GM12878 (cell line): ENCODE measurements around the gene AAGAB. TPM values are rescaled to one million over a fixed set of nuclear protein-coding genes. Genes with fewer than 3 reads are reported as not detected.

Experiments
- BCL11A ChIP-seq: IDR thresholded peaks from 2 replicates; pipeline ENCODE4 v1.6.1; 2011; ENCODE audit warnings: low read depth, low read length
- CREM ChIP-seq: IDR thresholded peaks from 2 replicates; pipeline ENCODE4 v1.6.1; 2014; ENCODE audit warnings: antibody characterized with exemption, low read depth
- GABPA ChIP-seq: IDR thresholded peaks from 2 replicates; pipeline ENCODE4 v1.6.1; 2014; ENCODE audit warnings: antibody characterized with exemption, low read depth, mild to moderate bottlenecking, inconsistent platforms
- KAT2A ChIP-seq: conservative IDR thresholded peaks from 2 replicates; pipeline ENCODE4 v1.6.1; 2011; ENCODE audit warnings: low read depth, low read length; ENCODE audit not compliant: control insufficient read depth
- MTA2 ChIP-seq: fragments of 450-650 bp; IDR thresholded peaks from 2 replicates; pipeline ENCODE4 v1.6.1; 2016; ENCODE audit warnings: low read depth, mild to moderate bottlenecking, moderate library complexity
- POLR2AphosphoS5 ChIP-seq: IDR thresholded peaks from 2 replicates; pipeline ENCODE4 v1.6.1; 2011; ENCODE audit warnings: mild to moderate bottlenecking, low read length, inconsistent platforms
- RFX5 ChIP-seq: IDR thresholded peaks from 2 replicates; pipeline ENCODE4 v1.6.1; 2011; ENCODE audit warnings: low read depth, low read length, improper control_type of control experiment
- RUNX3 ChIP-seq: IDR thresholded peaks from 2 replicates; pipeline ENCODE4 v1.6.1; 2012; ENCODE audit warnings: low read length, inconsistent platforms
- SPI1 ChIP-seq: IDR thresholded peaks from 2 replicates; pipeline ENCODE4 v1.6.1; 2011; ENCODE audit warnings: low read depth, mild to moderate bottlenecking, low read length, moderate library complexity, borderline replicate concordance; ENCODE audit not compliant: insufficient read depth
- ZBED1 ChIP-seq: IDR thresholded peaks from 2 replicates; pipeline ENCODE4 v1.6.1; 2016; ENCODE audit warnings: borderline replicate concordance
- ZNF207 ChIP-seq: fragments of 450-650 bp; IDR thresholded peaks from 2 replicates; pipeline ENCODE4 v1.6.1; 2014; ENCODE audit warnings: antibody characterized with exemption, mild to moderate bottlenecking, borderline replicate concordance
- ZNF274 ChIP-seq: IDR thresholded peaks from one replicate; pipeline ENCODE4 v1.8.0; 2011; ENCODE audit not compliant: insufficient read length, insufficient read depth
- polyA plus RNA-seq, 11 experiments: library from polyadenylated mRNA; depleted of rRNA in 4 of 11; unstranded in 6 of 11; stranded (reverse) in 5 of 11; fragments of >200 nt; fragmentation: Nextera tagmentation in 4 of 11; fragmentation: Illumina TruSeq in 1 of 11; extraction: Ambion mirVana in 4 of 11; extraction: Trizol in 1 of 11; gene quantifications; 1 replicate in 1 of 11; 2 replicates in 10 of 11; pipeline versions ENCODE4 v1.2.1 to v1.2.3, GENCODE V29; 2011 to 2016; ENCODE audit warnings: inconsistent platforms in 2 of 11, missing spikeins in 2 of 11, low read depth in 1 of 11
- total RNA-seq, 4 experiments: library from RNA; depleted of rRNA in 3 of 4; stranded (reverse); fragments of >200 nt in 3 of 4; fragmentation: Illumina TruSeq in 1 of 4; extraction: Trizol in 1 of 4; gene quantifications; 2 replicates each; pipeline versions ENCODE4 v1.2.1 to v1.2.3, GENCODE V29; 2013 to 2021
- TF ChIP-seq, protein P1 (sequence below): fragments of 450-650 bp; formaldehyde crosslinking; IDR thresholded peaks from 2 replicates; pipeline ENCODE4 v1.4.0; 2020; ENCODE audit warnings: mild to moderate bottlenecking, moderate library complexity
- TF ChIP-seq, protein P2 (sequence below): fragments of 450-650 bp; conservative IDR thresholded peaks from 2 replicates; pipeline ENCODE4 v1.6.1; 2017; ENCODE audit warnings: mild to moderate bottlenecking, moderate library complexity
- TF ChIP-seq, protein P3 (sequence below): IDR thresholded peaks from 2 replicates; pipeline ENCODE4 v1.6.1; 2012; ENCODE audit warnings: improper control_type of control experiment, low read depth, low read length; ENCODE audit not compliant: insufficient replicate concordance
- TF ChIP-seq, protein P4 (sequence below): fragments of 450-650 bp; formaldehyde crosslinking; IDR thresholded peaks from 2 replicates; pipeline ENCODE4 v1.4.0; 2022; ENCODE audit warnings: mild to moderate bottlenecking, moderate library complexity

AAGAB gene
- total and polyA plus RNA-seq, 10 of the 15 experiments (the other 5 are each of a cell fraction or from before 2014, with no cell fraction given), result 11.4 to 62.3 (median 38.0) TPM

DNA sequence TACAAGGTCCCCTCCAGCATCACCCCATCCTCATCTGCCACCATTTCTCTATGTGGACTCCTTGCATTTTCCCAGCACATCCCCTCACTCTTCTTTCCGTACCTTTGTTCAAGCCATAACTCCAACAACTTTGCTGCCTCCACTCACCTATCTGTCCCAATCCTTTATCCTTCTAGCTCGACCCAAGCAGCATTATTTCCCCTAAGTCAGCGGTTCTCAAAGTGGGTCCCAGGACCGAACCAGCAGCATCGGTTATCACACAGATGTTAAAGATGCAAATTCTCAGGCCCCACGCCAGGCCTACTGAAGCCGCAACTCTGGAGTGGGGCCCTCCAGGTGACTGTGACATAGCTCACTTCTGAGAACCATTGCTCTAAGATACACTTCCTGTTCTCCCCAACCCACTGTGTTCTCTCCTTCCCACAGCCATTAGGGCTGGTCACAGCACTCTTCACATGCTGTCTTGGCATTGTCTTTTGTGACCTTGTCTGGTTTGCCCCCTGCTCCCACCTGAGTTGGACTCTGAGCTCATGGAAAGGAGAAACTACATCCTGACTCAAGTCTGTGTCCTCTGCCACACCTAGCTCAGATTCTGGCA, 56.2 kb downstream of the AAGAB start (continued):
- TF ChIP-seq, protein P1, sequence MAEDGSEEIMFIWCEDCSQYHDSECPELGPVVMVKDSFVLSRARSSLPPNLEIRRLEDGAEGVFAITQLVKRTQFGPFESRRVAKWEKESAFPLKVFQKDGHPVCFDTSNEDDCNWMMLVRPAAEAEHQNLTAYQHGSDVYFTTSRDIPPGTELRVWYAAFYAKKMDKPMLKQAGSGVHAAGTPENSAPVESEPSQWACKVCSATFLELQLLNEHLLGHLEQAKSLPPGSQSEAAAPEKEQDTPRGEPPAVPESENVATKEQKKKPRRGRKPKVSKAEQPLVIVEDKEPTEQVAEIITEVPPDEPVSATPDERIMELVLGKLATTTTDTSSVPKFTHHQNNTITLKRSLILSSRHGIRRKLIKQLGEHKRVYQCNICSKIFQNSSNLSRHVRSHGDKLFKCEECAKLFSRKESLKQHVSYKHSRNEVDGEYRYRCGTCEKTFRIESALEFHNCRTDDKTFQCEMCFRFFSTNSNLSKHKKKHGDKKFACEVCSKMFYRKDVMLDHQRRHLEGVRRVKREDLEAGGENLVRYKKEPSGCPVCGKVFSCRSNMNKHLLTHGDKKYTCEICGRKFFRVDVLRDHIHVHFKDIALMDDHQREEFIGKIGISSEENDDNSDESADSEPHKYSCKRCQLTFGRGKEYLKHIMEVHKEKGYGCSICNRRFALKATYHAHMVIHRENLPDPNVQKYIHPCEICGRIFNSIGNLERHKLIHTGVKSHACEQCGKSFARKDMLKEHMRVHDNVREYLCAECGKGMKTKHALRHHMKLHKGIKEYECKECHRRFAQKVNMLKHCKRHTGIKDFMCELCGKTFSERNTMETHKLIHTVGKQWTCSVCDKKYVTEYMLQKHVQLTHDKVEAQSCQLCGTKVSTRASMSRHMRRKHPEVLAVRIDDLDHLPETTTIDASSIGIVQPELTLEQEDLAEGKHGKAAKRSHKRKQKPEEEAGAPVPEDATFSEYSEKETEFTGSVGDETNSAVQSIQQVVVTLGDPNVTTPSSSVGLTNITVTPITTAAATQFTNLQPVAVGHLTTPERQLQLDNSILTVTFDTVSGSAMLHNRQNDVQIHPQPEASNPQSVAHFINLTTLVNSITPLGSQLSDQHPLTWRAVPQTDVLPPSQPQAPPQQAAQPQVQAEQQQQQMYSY (CRISPR knock-in tag), result no peak
- no peak for TF ChIP-seq ZNF274
- TF ChIP-seq RUNX3, result peak; percentile 64
- TF ChIP-seq GABPA, result no peak
- TF ChIP-seq ZBED1, result no peak
- TF ChIP-seq, protein P2, sequence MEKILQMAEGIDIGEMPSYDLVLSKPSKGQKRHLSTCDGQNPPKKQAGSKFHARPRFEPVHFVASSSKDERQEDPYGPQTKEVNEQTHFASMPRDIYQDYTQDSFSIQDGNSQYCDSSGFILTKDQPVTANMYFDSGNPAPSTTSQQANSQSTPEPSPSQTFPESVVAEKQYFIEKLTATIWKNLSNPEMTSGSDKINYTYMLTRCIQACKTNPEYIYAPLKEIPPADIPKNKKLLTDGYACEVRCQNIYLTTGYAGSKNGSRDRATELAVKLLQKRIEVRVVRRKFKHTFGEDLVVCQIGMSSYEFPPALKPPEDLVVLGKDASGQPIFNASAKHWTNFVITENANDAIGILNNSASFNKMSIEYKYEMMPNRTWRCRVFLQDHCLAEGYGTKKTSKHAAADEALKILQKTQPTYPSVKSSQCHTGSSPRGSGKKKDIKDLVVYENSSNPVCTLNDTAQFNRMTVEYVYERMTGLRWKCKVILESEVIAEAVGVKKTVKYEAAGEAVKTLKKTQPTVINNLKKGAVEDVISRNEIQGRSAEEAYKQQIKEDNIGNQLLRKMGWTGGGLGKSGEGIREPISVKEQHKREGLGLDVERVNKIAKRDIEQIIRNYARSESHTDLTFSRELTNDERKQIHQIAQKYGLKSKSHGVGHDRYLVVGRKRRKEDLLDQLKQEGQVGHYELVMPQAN, result no peak
- TF ChIP-seq ZNF207, result no peak
- TF ChIP-seq KAT2A, result no peak
- no peak for TF ChIP-seq POLR2AphosphoS5
- TF ChIP-seq RFX5, result no peak
- peak; percentile 40; the same call in 1 of the 2 replicates for TF ChIP-seq CREM
- peak; percentile 51; the same call in 1 of the 2 replicates for TF ChIP-seq SPI1
- TF ChIP-seq, protein P3, sequence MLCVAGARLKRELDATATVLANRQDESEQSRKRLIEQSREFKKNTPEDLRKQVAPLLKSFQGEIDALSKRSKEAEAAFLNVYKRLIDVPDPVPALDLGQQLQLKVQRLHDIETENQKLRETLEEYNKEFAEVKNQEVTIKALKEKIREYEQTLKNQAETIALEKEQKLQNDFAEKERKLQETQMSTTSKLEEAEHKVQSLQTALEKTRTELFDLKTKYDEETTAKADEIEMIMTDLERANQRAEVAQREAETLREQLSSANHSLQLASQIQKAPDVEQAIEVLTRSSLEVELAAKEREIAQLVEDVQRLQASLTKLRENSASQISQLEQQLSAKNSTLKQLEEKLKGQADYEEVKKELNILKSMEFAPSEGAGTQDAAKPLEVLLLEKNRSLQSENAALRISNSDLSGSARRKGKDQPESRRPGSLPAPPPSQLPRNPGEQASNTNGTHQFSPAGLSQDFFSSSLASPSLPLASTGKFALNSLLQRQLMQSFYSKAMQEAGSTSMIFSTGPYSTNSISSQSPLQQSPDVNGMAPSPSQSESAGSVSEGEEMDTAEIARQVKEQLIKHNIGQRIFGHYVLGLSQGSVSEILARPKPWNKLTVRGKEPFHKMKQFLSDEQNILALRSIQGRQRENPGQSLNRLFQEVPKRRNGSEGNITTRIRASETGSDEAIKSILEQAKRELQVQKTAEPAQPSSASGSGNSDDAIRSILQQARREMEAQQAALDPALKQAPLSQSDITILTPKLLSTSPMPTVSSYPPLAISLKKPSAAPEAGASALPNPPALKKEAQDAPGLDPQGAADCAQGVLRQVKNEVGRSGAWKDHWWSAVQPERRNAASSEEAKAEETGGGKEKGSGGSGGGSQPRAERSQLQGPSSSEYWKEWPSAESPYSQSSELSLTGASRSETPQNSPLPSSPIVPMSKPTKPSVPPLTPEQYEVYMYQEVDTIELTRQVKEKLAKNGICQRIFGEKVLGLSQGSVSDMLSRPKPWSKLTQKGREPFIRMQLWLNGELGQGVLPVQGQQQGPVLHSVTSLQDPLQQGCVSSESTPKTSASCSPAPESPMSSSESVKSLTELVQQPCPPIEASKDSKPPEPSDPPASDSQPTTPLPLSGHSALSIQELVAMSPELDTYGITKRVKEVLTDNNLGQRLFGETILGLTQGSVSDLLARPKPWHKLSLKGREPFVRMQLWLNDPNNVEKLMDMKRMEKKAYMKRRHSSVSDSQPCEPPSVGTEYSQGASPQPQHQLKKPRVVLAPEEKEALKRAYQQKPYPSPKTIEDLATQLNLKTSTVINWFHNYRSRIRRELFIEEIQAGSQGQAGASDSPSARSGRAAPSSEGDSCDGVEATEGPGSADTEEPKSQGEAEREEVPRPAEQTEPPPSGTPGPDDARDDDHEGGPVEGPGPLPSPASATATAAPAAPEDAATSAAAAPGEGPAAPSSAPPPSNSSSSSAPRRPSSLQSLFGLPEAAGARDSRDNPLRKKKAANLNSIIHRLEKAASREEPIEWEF, result no peak
- no peak for TF ChIP-seq MTA2
- TF ChIP-seq, protein P4, sequence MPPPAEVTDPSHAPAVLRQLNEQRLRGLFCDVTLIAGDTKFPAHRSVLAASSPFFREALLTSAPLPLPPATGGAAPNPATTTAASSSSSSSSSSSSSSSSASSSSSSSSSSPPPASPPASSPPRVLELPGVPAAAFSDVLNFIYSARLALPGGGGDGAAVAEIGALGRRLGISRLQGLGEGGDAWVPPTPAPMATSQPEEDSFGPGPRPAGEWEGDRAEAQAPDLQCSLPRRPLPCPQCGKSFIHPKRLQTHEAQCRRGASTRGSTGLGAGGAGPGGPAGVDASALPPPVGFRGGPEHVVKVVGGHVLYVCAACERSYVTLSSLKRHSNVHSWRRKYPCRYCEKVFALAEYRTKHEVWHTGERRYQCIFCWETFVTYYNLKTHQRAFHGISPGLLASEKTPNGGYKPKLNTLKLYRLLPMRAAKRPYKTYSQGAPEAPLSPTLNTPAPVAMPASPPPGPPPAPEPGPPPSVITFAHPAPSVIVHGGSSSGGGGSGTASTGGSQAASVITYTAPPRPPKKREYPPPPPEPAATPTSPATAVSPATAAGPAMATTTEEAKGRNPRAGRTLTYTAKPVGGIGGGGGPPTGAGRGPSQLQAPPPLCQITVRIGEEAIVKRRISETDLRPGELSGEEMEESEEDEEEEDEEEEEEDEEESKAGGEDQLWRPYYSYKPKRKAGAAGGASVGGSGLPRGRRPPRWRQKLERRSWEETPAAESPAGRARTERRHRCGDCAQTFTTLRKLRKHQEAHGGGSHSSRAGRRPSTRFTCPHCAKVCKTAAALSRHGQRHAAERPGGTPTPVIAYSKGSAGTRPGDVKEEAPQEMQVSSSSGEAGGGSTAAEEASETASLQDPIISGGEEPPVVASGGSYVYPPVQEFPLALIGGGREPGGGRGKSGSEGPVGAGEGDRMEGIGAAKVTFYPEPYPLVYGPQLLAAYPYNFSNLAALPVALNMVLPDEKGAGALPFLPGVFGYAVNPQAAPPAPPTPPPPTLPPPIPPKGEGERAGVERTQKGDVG (CRISPR knock-in tag), result no peak
- no peak for TF ChIP-seq BCL11A
